Muscle layer of colon (tissue), 2 donors: ENCODE measurements around the gene CTDSP1.

Source experiments
- H3K27ac ChIP-seq: one replicate; pipeline ENCODE4 v1.7.0; 2013; ENCODE audit warnings: low read depth, mild to moderate bottlenecking, low read length, moderate library complexity
- H3K27me3 ChIP-seq, 2 donors: one replicate each; pipeline ENCODE4 v1.7.0; 2013; ENCODE audit warnings: low read length in 2 of 2, mild to moderate bottlenecking in 2 of 2; ENCODE audit not compliant: insufficient read depth in 2 of 2, control insufficient read depth in 1 of 2
- H3K36me3 ChIP-seq: one replicate; pipeline ENCODE4 v1.7.0; 2013; ENCODE audit warnings: mild to moderate bottlenecking, low read length; ENCODE audit not compliant: insufficient read depth
- H3K4me1 ChIP-seq: one replicate; pipeline ENCODE4 v1.7.0; 2013; ENCODE audit warnings: mild to moderate bottlenecking, low read length; ENCODE audit not compliant: insufficient read depth
- H3K4me3 ChIP-seq, 2 donors: one replicate each; pipeline ENCODE4 v1.7.0; 2013; ENCODE audit warnings: low read length in 2 of 2, low read depth in 1 of 2, mild to moderate bottlenecking in 1 of 2, moderate library complexity in 1 of 2
- H3K9ac ChIP-seq: one replicate; pipeline ENCODE4 v1.7.0; 2013; ENCODE audit warnings: low read length
- H3K9me3 ChIP-seq: one replicate; pipeline ENCODE4 v1.7.0; 2013; ENCODE audit warnings: mild to moderate bottlenecking, low read length
- donor health status: abdominal sarcoma.
- donor health status: Adenocarcinoma of cecum.

The CTDSP1 gene

DNA sequence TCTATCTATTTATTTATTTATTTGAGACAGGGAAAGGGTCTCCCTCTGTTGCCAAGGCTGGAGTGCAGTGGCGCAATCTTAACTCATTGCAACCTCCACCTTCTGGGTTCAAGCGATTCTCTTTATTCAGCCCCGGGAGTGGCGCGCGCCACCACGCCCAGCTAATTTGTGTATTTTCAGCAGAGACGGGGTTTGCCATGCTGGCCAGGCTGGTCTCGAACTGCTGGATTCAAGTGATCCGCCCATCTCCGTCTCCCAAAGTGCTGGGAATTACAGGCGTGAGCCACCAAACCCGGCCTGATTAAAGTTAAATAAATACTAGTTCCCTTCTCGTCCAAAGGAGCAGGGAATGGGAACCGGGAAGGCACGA is 4.2 kb upstream of the CTDSP1 start:
- Histone ChIP-seq H3K9ac (no peak overlapping the region), H3K27me3 (no peaks in the 10 kb centered on the region), H3K4me1 (peaks cover 14% of the 10 kb centered on the region), H3K4me3 (peak overlapping the region in 1 of 2 donors; percentile 51), H3K27ac (peak overlapping the region; percentile 10), H3K9me3 (no peaks in the 10 kb centered on the region), H3K36me3 (no peaks in the 10 kb centered on the region)

DNA sequence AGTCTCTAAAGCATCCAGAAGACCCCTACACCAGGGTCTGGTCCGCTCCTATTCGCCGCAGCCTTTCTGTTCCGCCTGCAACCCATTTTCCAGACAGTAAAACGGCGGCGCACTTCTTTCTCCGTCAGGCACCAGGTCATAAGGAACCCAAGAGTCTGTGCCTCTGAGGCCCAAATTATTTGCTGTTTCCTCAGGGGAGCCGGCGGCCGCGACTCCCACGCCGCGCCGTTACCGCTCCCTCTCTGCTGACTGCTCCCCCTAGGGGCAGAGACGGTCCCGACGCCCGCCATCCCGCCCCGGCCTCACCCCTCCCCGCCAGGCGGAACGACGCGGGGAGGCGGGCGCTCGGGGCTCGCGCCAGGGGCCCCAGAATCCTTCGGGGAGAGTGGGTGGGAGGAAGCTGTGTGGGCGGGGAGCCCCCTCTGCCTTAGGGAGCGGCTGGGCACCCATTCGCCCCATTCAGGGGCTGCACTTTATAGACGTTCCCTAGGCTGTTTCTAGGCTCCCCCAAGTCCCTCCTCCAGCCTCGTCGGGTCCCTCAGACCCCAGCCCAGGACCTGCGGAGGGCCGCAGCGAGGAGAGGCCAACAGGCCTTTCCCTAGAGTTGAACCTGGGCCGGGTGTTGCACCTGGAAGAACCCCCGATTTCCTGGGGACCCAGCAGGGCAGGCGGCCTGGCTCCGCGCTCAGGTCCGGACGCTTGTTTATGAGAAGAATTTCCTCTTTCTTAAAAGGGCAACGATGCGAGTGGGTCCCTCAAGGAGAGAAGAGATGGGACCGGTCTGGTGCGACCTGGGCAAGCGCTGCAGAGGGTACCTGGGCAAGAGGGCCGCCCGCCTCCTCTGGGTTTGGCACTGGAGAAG is 3.6 kb upstream of the CTDSP1 start:
- H3K36me3 ChIP-seq = no peaks in the 10 kb centered on the region
- no peaks in the 10 kb centered on the region for H3K27me3 ChIP-seq
- H3K27ac ChIP-seq = peak overlapping the region; percentile 99
- H3K4me1 ChIP-seq = peaks cover 16% of the 10 kb centered on the region
- no peaks in the 10 kb centered on the region for H3K9me3 ChIP-seq
- peak overlapping the region; percentile 75 to 79 for H3K4me3 ChIP-seq
- peak overlapping the region; percentile 65 for H3K9ac ChIP-seq

DNA sequence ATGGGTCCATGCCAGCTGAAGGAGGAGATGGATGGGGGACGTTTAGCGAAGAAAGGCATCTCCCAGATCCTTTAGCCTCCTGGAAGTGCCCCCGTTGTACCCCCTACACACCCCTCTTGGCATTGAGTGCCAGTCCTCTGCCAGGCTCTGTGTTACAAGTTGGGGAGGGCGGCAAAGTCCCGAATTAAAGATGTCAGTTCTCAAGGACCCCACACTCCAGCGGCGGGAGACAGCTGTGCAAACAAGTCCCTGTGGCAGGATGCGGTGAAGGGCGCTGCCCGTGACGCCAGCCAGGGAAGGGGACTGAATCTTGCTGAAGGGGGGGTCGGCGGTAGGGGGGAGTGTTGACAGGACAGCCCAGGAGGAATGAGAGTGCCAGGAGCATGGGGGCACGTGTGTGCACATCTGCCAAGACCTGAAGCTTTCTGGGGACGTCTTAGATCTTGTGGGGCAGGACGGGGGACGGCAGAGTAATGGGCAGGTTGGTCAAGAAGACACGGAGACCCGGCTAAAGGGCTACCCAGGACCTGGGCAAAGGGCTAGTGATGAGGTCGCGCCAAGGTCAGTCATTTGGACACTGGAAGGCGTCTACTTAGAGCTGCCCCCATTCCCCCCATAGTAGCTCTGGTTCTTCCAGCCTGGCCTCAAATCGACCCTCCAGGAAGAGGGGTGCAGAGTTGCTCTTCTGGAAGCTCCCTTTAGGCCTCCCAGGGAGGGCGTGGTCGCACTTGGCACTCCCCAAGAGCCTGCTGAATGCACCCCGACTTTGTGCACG is 2.8 kb upstream of the CTDSP1 start:
- peak overlapping the region; percentile 65 for H3K9ac ChIP-seq
- H3K4me3 ChIP-seq = peak overlapping the region; percentile 75 to 79
- peaks cover 6% of the 10 kb centered on the region for H3K36me3 ChIP-seq
- H3K4me1 ChIP-seq = peaks cover 24% of the 10 kb centered on the region
- peak overlapping the region; percentile 99 for H3K27ac ChIP-seq
- H3K9me3 ChIP-seq = no peaks in the 10 kb centered on the region
- no peaks in the 10 kb centered on the region for H3K27me3 ChIP-seq

DNA sequence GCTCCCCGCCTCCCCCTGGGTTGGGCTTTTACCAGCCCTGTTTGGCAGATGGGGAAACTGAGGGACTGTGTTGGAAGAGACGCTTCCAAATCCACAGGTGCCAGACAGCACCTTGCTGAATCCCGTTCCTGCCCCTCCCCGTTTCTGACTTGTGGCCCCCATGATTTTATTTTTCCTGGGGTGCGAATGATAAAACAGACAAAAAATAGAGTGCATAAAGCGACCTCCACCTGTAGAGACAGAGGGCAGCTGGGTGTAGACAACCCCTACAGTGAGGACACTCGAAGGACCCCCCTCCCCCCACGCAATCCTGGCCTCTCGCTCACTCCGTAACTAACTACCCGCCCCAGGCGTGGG is 2.2 kb upstream of the CTDSP1 start:
- H3K4me3 ChIP-seq = peak overlapping the region; percentile 75 to 79
- peaks cover 11% of the 10 kb centered on the region for H3K36me3 ChIP-seq
- H3K9ac ChIP-seq = peak overlapping the region; percentile 65
- H3K9me3 ChIP-seq = no peaks in the 10 kb centered on the region
- H3K27ac ChIP-seq = peak overlapping the region; percentile 99
- H3K27me3 ChIP-seq = no peaks in the 10 kb centered on the region
- H3K4me1 ChIP-seq = peaks cover 30% of the 10 kb centered on the region

DNA sequence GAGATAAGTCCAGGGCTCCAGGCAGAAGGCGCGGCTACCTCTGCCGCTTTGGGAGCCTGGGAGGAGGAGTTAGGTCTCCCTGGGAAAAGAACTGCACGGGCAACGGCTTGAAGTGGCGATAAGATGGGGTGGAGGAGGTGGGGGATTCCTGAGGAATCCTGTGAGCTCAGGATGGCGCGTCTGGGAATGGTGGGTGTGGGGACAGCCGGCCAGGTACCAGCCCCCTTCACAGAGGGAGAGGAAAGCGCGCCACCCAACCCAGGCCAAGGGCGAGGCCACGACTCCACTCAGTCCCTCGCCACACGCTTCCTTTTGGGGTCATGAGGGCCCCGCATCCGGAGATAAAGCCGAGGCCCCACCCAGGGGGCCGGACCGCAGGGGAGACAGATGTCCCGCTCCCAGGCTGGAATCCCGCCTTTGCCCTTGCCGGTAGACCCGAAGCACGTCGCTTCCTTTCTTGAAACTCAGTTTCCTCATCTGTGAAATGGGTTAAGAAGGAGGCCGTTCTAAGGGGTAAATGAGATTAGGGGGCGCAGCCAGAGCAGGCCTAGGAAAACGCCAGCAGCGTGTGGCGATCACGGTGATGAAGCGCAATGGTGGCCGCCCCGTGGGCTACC is 1.7 kb upstream of the CTDSP1 start:
- Histone ChIP-seq H3K27ac (peak overlapping the region; percentile 99), H3K9me3 (no peaks in the 10 kb centered on the region), H3K9ac (peak overlapping the region; percentile 65), H3K36me3 (peaks cover 16% of the 10 kb centered on the region), H3K27me3 (no peaks in the 10 kb centered on the region), H3K4me1 (peaks cover 32% of the 10 kb centered on the region), H3K4me3 (peak overlapping the region; percentile 75 to 79)

DNA sequence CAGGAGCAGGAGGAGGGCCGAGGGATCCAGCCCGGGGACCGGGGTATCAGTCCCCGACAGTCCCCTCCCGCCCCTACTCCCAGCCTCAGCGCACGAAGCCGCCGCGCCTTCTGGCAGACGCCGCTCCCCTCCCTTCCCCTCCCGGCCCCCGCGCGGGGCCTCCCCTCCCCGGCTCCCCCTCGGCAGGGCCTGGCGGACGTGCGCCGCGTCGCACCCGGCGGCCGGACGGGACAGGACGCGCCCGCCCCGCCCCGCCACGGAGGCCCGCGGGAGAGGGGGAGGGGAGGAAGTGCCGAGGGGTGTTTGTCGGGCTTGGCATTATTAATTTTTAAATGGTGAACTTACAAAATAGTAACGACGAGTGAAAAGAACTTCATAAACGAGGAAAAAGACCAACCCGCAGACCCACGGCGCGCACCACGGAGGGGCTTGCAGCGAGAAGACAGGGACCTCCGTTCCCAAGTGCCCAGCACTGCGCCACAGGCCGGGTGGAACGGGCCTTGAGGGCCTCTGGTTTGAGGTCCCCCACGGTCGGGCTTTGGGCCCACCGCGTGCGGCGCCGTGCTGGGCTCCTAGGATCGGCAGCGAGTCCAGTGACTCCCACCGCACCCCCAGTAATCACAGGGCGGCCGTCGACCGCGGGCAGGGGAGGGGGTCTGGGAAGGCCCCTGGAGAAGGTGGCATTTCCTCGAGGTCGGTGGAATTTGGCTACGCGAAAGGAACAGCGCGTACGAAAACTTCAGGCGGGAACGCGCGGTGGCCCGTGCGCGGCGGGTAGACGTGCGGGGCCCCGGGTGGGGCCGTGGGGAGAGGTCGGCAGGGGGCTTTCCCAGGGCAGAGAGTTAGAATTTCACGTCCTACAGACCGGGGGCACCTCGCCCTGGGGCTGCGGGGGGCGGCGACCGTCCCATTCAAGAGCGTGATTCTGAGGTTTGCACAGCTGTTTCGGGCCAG is 954 bp upstream of the CTDSP1 start:
- peaks cover 32% of the 10 kb centered on the region for H3K4me1 ChIP-seq

DNA sequence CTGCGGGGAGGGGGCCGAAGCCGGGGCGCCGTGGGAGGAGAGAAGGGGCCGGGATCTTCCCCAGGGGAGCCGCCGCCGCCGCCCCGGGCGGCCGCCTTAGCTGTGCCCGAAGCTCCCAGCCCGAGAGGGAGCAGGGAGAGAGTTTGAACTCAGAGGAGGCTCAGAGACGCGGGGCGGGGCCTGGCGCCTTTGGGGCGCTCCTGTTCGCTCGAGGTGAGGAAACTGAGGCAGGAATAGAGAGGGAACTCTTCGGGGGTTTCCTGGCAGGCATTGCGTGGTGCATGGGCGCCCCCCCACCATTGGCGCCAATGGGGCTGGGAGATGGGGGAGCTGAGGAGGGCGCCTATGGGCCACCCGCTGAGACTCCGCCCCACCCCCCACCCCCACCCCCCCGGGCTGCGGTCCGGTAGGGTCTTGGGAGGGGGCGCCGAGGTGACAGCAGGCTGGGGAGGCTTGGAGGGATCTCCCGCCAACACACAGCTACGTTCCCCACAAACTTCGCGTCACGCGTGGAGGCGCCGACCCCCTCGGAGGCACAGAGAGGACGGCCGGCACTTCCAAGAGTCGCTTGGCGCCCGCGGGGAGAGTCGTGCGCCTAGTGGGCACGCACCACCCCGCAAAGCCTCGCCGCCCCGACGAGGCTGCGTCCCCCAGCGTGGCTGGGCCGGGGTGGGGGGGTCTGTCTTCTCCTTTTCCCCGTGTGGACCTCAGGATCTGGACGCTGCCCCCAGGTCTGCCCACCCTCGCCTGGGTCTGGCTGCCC is 680 bp downstream of the CTDSP1 start:
- Histone ChIP-seq H3K4me3 (peak overlapping the region; percentile 63 to 83), H3K9ac (peak overlapping the region; percentile 33), H3K36me3 (peaks cover 34% of the 10 kb centered on the region), H3K9me3 (no peaks in the 10 kb centered on the region), H3K27me3 (no peaks in the 10 kb centered on the region), H3K4me1 (peaks cover 34% of the 10 kb centered on the region), H3K27ac (peak overlapping the region; percentile 99)

More for the DNA sequence above, 954 bp upstream of the CTDSP1 start:
- H3K27me3 ChIP-seq = no peaks in the 10 kb centered on the region
- peaks cover 24% of the 10 kb centered on the region for H3K36me3 ChIP-seq
- peak overlapping the region; percentile 75 to 79 for H3K4me3 ChIP-seq
- peak overlapping the region; percentile 65 for H3K9ac ChIP-seq
- H3K9me3 ChIP-seq = no peaks in the 10 kb centered on the region
- H3K27ac ChIP-seq = peak overlapping the region; percentile 99

DNA sequence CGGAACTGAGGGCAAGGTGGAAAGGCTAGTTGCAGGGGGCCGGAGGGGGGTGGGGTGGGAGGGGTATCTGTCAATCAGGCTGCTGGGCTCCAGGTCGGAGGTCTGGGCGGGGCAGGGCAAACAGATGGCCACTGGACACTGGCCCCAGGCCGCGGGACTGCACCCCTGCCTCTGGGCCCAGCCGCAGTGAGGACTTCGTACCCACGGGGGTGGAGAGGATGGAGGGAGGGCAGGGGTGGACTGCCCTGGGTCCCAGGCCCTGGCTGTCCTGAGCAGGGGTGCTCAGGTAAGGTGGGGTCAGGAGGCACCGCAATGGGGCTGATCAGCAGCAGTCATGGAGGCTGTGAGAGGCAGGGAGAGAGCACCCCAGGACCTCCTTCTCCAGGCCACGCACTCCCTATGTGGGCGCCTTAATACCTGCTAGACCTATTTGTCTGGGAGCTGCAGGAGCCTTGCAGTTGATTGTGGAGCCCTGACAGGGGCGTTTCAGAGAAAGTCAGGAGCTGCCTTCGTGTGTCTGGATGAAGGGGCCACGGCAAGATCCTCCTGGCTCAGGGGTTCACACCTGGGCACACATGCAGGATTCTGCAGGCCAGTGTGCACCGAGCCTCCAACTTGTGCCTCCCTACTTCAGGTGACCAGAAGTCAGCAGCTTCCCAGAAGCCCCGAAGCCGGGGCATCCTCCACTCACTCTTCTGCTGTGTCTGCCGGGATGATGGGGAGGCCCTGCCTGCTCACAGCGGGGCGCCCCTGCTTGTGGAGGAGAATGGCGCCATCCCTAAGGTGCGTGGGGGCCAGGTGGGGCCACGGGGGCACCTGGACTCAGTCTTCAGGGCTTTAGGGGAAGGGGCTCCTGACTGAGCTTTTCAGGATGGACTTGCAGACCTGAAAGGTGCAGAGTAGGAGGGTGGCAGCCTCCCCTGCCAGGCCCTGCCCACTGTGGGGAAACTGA is 1.5 kb downstream of the CTDSP1 start:
- Histone ChIP-seq H3K9ac (peak overlapping the region; percentile 61), H3K4me3 (peak overlapping the region; percentile 67 to 83), H3K36me3 (peaks cover 37% of the 10 kb centered on the region), H3K27ac (peak overlapping the region; percentile 99), H3K27me3 (no peaks in the 10 kb centered on the region), H3K9me3 (no peaks in the 10 kb centered on the region), H3K4me1 (peaks cover 41% of the 10 kb centered on the region)

DNA sequence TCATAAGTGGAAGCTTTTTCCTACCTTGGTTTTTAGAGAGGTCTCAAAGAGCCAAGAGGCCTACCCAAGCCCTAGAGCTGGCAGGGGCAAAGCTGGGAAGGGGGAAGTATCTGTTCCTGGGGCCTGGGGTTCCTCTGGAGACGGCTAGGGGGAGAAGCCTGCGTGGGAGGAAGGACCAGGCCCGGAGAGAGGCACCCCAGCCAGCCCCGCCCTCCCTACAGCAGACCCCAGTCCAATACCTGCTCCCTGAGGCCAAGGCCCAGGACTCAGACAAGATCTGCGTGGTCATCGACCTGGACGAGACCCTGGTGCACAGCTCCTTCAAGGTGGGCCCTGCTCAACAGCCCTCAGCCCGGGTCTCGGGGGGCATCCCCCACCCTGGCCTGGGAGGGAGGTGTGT is 2.2 kb downstream of the CTDSP1 start:
- Histone ChIP-seq H3K36me3 (peaks cover 37% of the 10 kb centered on the region), H3K27me3 (no peaks in the 10 kb centered on the region), H3K9ac (no peak overlapping the region), H3K4me1 (peaks cover 40% of the 10 kb centered on the region), H3K9me3 (no peaks in the 10 kb centered on the region), H3K4me3 (no peak overlapping the region), H3K27ac (peak overlapping the region; percentile 99)
